GM18508 (cell line): Measurements from ENCODE around the gene ABHD6.
"Not testable (repeated sequence)": the region's sequence is repeated elsewhere in the genome, so short reads cannot be mapped to it uniquely, and the experiment has no call there.

Experiments
- ATAC-seq: cut with Tn5 transposase; IDR thresholded peaks from one replicate; pipeline ENCODE4 v1.9.1; 2021; ENCODE audit warnings: moderate number of reproducible peaks; ENCODE audit not compliant: insufficient read depth, unreplicated experiment

ABHD6 gene

GRCh38 chr3:58206406-58207011 lies 31.1 kb upstream of the ABHD6 start:
- no peak for ATAC-seq

GRCh38 chr3:58207954-58208353 lies 29.6 kb upstream of the ABHD6 start:
- ATAC-seq, result no peak

- no peak for ATAC-seq
Observed at GRCh38 chr3:58209933-58210332, 27.7 kb upstream of the ABHD6 start.

GRCh38 chr3:58210761-58211460 lies 26.7 kb upstream of the ABHD6 start, which contains the start of gene DNASE1L3:
DNASE1L3 (minus strand) TSS chr3:58210972; CDS start chr3:58210906, 66 bp downstream.
- ATAC-seq, result no peak

- ATAC-seq, result peak; percentile 70
Observed at GRCh38 chr3:58214484-58215316, 22.9 kb upstream of the ABHD6 start.

GRCh38 chr3:58215317-58216025 lies 22.1 kb upstream of the ABHD6 start:
- ATAC-seq, result no peak

- ATAC-seq, result no peak
Observed at GRCh38 chr3:58216496-58217195, 20.9 kb upstream of the ABHD6 start.

GRCh38 chr3:58217209-58217811 lies 20.3 kb upstream of the ABHD6 start:
- no peak for ATAC-seq

- no peak for ATAC-seq
Observed at GRCh38 chr3:58218904-58219303, 18.7 kb upstream of the ABHD6 start.

GRCh38 chr3:58222161-58222724 lies 15.3 kb upstream of the ABHD6 start:
- ATAC-seq, result no peak

- no peak for ATAC-seq
Observed at GRCh38 chr3:58223855-58224254, 13.7 kb upstream of the ABHD6 start.

- not testable (repeated sequence) for ATAC-seq
Observed at GRCh38 chr3:58227933-58228332, 9.7 kb upstream of the ABHD6 start.

- no peak for ATAC-seq
Observed at GRCh38 chr3:58230876-58231552, 6.6 kb upstream of the ABHD6 start.

GRCh38 chr3:58231666-58232065 lies 5.9 kb upstream of the ABHD6 start:
- no peak for ATAC-seq

GRCh38 chr3:58234516-58234931 lies 3.1 kb upstream of the ABHD6 start:
- ATAC-seq, result no peak

GRCh38 chr3:58235970-58236369 lies 1.6 kb upstream of the ABHD6 start:
- ATAC-seq, result no peak

- ATAC-seq, result no peak
Observed at GRCh38 chr3:58236527-58237237, 910 bp upstream of the ABHD6 start.
